ENCODE results near the gene SOCS4.
"Not testable (repeated sequence)": the region's sequence is repeated elsewhere in the genome, so short reads cannot be mapped to it uniquely, and the experiment has no call there.

The SOCS4 gene, protein sequence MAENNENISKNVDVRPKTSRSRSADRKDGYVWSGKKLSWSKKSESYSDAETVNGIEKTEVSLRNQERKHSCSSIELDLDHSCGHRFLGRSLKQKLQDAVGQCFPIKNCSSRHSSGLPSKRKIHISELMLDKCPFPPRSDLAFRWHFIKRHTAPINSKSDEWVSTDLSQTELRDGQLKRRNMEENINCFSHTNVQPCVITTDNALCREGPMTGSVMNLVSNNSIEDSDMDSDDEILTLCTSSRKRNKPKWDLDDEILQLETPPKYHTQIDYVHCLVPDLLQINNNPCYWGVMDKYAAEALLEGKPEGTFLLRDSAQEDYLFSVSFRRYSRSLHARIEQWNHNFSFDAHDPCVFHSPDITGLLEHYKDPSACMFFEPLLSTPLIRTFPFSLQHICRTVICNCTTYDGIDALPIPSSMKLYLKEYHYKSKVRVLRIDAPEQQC

DNA sequence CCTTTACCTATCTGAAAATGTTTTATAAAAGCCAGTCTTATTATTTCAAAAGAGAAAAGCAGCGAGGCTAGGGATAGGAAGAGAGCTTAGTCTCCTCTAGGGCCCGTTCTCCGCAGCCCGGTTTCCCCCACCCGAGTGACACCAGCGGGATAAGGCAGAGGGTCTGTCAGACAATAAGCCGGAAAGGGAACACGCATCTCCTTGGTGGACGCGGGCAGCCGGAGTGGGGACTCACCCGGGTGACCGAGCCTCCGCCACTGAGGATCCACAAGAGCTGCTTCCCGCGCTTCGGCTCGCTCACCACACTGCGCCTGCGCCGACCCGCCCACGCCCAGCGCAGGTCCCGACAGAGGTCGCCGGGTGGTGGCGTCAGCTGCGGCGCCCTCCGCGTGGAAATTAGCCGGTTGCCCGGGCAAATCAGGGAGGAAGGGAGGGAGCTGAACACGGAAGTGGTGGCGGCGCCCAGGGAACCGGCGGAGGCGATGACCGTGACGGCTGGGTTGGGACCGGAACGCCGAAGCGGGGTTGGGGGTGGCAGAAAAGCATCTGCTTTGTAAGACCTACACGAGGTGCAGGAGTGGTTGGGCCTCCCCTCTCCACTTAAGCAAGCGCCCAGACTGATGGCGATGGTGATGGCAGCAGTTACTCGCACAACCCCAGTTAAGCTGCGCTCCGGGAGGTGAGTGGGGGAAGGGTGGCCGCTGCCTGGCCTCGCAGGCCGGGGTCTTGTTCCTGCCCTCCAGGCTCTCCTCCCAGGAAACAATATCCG, at the start of gene SOCS4, which contains the start of gene WDHD1:
Gene SOCS4 (plus strand): TSS at position 444 of the 769 bp plus-strand sequence. CDS start 15,806 bp downstream, outside the sequence.
Gene WDHD1 (minus strand): TSS at position 307 of the 769 bp plus-strand sequence. CDS start 312 bp downstream, outside the sequence.
- DNase-seq, result peak; percentile 98

DNA sequence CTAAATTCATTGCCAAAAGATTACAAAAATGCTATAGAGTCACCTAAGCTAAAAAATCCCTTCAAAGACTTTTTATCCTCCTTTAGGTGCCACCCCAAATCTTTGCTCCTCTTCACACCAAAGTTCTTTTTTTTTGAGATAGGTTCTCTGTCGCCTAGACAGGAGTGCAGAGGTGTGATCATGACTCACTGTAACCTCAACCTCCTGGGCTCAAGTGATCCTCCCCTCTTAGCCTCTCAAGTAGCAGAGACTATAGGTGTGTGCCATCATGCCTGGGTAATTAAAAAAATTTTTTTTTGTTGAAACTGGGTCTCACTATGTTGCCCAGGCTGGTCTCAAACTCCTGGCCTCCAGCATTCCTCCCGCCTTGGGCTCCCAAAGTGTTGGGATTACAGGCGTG, 48.0 kb upstream of the SOCS4 start:
- no peak for DNase-seq

DNA sequence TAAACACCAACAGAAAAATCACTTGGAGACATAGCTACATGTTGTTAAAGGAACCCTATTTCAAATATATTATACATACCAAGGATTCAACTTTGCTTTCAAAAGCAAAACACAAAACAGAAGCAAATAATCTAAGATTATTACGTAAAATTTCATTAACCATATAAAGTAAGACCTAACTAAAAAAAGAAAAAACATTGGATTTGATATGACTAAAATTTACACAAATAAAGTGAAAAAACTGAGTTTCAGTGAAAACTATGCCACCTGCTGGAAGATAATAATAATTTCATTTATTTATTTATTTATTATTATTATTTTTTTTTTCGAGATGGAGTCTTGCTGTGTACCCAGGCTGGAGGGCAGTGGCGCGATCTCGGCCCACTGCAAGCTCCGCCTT, 45.3 kb upstream of the SOCS4 start:
- DNase-seq, result no peak

DNA sequence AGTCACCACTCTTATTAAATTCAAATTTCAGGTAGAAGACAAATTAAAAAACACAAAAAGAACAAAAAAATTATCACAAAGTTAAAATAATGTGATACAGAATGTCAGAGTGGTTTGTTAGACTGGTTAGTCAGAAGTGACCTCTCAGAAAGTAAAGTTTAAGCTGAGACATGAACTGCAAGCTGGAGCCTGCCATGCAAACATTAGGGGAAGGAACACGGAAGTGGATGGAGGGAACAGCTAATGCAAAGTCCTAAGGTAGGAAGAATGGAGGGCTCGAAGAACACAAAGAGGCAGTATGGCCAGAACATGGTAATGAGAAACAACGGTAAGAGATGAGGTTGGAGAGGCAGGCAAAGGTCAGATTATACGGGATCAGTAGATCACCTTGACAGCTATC, 41.9 kb upstream of the SOCS4 start:
- no peak for DNase-seq

DNA sequence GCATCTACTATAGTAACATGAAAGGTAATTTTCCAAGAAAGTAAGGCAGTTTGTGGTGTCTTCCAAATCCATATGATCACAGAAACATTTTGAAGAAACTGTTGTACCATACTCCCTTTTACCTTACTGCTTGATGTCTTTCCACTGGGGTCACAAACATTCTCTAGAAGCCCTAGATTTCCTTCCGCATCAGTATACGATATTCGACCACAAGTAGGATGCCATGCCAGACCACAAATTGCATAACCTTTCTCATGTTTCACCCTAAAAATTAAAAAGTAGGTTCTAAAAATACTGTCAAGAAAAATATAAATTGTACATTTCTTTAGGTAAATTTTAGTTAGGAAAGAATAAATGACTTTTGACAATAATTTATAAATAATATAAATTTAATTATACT, 26.7 kb upstream of the SOCS4 start:
- no peak for DNase-seq

DNA sequence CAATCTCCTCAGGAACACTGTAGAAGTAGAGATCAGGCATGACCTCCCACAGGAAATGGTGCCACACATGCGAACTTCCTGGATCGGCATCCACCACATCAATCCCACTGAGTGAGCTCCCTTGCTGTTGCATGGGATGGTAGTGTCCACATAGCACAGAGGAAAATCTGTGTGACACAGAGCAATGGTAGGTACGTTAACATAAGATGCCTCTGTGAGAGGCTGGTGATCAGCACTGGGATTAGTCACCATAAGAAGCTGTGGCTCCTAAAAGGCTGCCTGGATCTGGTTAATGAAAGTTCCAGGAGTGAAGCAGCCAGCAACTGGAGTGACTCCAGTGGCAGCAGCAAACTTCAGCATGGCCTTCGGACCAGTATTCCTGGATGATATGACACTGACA, 22.0 kb upstream of the SOCS4 start:
- no peak for DNase-seq

DNA sequence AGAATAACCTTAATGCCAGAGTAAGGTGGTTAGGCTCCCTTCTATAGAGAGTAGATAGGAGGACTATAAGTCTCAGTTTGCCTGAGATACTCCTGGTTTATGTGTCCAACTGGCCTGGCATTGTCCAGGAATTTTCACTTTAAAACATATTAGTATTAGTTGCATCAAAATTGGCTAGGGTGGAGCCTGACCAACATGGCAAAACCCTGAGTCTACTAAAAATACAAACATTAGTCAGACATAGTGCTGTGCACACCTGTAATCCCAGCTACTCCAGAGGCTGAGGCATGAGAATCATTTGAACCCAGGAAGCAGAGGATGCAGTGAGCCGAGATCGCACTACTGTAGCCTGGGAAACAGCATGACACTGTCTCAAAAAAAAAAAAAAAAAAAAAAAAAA, 12.0 kb upstream of the SOCS4 start:
- DNase-seq, result no peak

DNA sequence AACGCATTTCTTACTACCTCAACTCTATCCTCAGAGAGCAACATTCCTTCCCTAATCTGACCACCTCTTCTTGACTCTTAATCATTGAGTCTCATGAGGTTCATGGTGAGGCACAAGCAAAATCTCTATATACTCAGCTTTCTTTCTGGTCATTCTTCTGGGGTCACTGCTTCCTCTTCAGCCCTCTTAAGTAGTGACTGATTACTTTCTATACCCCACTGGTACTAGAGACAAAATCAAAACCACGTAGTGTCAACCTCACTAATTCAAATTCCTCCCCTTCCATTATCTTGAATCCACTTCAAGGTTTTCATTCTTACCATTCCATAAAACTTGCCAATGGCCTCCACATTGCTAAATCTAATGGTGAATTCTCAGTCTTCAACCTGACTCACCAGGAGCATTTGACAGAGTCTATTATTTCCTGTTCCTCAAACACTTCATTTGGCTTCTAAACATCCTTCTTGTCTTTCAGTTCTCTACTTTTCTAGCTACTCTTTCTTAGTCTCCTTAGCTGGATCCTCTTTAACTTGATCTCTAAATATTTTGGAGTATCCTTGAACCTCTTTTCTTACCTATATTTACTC, 7.0 kb upstream of the SOCS4 start:
- no peak for DNase-seq

DNA sequence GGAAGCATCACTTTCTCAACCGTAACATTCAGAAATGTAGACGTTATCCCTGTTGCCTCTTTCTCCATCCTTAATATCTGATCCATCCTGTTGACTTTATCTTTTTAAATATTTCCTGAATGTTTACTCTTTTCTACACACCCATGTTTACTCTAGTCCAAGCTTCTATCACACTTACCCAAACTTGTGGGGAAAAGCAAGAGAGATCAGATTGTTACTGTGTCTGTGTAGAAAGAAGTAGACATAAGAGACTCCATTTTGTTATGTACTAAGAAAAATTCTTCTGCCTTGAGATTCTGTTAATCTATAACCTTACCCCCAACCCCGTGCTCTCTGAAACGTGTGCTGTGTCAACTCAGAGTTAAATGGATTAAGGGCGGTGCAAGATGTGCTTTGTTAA, 2.7 kb upstream of the SOCS4 start:
- not testable (repeated sequence) for DNase-seq

DNA sequence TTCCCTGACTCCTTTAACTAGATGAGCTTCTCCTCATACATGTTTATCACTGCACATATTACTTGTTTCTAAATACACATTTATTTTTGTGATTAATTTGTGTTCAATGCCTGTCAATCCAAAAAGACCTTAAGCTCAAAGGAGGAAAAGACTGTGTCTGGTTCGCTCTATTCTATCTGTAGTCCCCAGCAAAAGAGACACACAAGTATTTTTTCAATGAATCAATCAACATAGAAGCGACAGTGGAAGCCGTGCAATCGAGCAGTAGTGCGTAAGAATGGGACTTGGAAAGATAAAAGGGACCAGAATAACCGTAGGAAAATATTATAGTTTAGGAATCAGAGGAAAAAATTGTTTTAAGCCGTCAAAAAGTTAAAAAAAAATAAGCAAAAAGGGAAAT, 1.1 kb upstream of the SOCS4 start:
- DNase-seq, result no peak

DNA sequence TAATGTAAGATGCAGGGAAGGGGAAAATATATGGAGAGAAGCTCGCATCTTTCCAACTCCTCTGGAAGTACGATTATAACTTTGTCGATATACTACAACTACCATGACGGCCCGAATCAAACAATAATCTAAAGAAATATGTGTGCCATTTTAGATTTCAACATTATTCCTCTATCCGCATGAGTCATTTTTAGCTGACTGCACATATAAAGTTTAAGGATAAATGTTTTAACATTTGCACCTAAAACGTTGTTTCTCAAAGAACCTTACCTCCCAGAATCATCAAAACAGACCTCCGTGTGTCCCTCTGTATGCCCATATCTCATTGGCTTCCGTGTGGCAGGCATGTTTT, 619 bp upstream of the SOCS4 start:
- DNase-seq, result no peak

DNA sequence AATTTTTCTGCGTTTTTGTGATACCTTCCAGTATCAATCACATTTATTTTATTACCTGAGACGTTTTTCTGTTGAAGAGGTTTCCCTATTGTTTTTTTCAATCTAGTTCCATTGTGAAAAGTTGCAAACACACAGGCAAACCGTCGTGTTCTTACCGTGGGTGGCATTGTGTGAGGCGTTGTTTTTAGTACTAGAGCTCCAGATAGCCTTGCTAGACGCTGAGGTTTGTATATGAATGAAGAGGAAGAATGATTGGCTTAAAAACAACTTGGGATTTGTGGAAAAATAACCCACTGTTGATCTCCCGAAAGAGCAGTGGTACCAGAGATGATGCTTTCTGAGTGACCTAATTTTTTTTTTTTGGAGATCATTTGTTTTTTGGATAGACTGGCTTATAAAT, 1.0 kb downstream of the SOCS4 start:
- no peak for DNase-seq

DNA sequence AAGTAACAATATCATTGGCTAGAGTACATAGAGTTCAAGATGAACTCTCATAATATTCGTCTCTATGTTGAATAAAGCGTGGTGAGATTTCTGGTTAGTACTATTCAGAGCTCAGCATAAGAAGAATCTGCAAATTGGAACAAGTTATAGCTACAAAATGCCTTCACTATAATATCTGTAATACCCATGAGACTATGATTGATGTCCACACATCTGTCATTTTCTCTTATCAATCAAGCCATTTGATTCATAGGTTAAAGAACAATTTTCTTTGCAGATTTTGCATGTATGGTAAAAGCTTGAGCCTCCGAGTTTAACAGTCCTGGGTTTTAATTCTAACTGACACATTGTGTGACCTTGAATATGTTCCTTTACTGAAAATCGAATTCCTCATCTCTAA, 1.4 kb downstream of the SOCS4 start:
- no peak for DNase-seq

DNA sequence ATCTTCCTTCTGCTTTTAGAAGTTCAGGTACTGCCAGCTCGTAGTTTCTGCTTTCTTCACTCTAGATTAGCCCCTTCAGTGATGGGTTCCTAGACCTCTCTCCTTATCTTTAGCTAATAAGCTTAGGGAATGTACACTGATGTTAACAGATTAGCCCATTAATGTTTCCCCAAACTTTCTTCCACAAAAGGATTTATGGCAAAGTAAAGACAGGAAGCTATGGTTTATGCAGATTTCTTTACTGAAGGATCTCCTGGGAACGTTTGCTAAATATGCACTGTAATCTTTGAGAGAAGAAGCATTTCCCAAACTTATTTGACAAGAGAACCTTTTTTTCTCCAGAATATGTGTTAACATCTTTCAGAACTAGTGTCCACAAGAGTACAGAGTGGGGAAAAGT, 4.2 kb downstream of the SOCS4 start:
- no peak for DNase-seq

DNA sequence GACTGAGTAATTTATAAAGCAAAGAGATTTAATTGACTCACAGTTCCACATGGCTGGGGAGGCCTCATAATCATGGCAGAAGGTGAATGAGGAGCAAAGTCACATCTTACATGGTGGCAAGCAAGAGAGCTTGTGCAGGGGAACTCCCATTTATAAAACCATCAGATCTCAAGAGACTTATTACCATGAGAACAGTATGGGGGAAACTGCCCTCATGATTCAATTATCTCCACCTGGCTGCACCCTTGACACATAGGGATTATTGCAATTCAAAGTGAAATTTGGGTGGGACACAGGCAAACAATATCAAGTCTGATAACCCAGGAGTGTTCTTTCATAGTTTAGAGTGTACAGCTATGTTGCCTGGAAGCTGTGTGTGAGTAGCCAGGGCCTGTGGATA, 11.0 kb downstream of the SOCS4 start:
- DNase-seq, result not testable (repeated sequence)

DNA sequence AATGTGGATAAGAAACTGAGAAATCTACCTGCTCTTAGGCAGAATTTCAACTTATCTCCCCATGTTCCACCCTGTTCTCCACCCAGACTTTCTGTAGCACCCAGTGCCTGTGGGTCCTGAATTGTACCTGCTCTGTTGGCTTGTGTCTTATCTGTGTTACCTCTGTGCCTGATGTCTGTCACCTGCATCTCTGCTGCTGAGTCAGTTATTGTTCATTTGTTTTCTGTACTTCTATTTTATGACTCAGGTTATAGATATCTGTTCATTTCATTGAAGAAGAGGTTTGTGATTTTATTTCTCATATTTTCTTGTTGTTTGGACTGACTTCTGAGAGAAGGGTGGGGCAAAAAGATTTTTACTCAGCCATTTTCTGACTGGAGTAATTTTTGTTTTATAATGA, 11.7 kb downstream of the SOCS4 start:
- no peak for DNase-seq

DNA sequence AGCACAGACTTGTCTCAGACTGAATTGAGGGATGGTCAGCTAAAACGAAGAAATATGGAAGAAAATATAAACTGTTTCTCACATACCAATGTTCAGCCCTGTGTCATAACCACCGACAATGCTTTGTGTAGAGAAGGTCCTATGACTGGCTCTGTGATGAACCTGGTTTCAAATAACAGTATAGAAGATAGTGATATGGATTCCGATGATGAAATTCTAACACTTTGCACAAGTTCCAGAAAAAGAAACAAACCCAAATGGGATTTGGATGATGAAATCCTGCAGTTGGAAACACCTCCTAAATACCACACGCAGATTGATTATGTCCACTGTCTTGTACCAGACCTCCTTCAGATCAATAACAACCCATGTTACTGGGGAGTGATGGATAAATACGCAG, 16.5 kb downstream of the SOCS4 start:
- no peak for DNase-seq

DNA sequence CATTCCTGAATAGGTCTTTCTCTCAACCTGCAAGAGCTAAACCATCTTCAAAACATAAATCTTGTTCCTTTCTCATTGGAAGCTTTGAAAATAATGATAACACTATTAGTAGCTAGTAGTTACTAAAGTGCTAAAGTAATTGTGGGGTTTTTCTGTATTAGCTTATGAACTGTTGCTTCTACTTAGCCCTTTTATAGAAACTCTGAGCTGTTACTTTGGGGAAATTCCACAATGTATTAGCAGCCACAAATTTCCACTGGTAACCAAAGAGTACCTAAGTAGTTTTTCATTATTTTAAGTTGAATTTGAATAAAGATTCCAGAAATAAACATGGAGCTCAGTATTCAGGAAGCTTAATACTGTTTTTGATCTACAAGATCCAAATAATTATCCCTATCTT, 18.1 kb downstream of the SOCS4 start:
- DNase-seq, result no peak

DNA sequence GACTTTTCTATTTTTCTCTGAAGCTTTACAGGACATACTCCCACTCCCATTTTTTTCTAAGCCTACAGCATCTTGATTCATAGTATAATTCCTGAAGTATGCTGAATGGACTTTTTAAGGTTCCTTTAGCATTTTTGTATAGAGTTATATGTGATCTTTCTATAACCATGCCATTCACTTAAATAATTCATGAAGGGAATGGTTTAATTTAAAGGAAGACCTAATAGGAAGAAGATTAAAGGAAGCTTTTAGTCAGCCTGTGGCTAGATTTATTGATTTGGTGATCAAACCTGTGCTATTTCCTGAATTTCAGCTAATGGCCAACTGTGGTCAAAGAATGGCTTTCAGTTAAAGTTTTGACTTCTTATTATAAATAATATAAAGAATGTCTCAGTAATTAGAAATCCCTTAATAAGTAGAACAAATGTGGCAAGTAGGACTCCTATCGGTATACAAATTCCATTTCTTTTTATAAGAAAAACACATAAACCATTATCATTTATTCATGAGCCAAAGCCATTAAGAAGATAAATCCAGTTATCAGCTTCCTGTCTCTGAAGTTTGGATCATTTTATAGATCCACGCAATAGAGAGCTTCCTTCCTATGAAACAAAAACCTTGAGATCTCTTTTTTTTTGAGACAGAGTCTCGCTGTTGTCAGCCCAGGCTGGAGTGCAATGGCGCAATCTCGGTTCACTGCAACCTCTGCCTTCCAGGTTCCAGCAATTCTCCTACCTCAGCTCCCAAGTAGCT, 20.4 kb downstream of the SOCS4 start:
- no peak for DNase-seq

DNA sequence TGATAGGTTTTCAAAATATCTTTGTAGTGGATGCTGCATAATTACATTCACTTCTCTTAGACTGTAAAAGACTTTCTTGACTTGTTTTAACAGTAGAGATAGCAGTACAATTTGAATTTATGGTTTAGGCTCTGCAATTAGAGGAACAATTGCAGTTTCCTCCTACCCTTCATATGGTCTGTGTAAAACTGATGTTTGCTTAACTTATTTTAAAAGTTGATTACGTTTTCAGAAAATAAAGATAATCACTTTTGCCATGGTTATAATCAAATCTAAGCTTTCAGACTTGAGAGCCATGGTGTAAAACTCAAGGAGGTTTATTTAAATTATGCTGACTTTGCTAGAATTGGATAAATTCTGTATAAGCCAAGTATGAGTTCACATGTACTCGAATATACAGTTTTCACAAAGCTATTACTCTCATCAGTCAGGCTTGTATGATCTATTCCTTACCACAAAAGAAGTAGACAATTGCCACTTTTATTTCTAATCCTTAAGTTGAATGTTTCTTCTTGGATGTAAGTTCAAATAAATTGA, 21.9 kb downstream of the SOCS4 start:
- DNase-seq, result no peak

DNA sequence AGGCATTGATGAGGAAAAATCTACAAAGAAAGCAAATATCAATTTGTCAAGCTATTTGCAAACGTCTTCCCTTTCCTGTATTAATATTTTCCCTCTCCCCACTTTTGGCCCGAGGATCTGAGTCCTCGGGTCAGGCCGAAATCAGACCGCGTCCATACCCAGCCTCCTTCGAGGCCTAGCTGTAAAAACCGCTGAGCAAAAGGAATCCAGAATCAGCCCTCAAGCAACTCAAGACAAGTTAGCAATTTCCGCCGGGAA, 24.1 kb downstream of the SOCS4 start:
- DNase-seq, result no peak

DNA sequence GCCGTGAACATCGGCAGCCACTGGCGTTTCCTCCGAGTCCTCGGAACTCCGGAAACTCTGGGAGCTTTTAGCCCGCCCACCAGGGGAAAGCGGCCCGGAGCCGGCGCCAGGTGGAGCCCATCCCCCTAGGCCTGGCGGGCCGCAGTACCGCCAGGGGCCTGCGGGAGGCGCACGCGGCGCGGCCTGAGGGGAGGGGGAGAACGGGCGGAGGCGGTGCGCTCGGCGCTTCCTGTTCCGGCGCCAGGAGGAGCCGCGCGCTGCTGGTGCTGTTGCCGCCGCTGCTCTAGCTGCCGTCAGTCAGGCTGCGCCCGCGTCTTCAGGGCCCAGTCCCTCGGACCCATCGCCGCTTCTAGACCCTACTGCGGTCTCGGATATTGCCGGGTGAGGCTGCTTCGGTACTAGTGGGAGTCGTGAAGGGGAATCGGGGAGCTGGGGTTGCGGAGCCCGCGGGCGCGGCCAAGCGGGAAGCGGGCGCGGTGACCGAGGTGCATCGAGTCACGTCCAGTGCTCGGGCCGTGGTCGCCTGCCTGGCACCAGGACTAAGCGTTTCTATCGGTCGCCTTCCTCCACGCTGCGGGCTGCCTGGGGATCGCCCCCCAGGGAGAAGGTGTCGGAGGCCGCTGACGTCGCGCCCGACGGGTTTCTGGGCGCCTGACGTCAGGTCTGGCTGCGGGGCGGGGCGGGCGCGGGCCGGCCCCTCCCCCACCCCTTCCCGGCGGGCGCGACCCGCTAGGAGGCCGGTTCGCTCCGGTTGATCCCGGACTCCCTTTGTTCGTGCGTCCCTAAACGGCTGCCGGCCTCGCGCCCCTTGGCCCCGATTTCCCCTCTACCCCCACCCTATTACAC, 24.6 kb downstream of the SOCS4 start, which contains the start of gene MAPK1IP1L:
Gene MAPK1IP1L (plus strand): TSS at position 225 of the 846 bp plus-strand sequence. CDS start 10,037 bp downstream, outside the sequence.
- peak; percentile 92 for DNase-seq
